Loucy (cell line): Measurements from ENCODE around the gene APBA1.
"Not testable (repeated sequence)": the region's sequence is repeated elsewhere in the genome, so short reads cannot be mapped to it uniquely, and the experiment has no call there.

Experiments
- H2AFZ ChIP-seq: fragments of 200-600 bp; sonication (generic); 2 replicates; pipeline ENCODE4 v1.6.0; 2016; ENCODE audit warnings: antibody characterized with exemption, mild to moderate bottlenecking, low read length, moderate library complexity
- H3F3A ChIP-seq: fragments of 200-600 bp; 2 replicates; pipeline ENCODE4 v1.6.0; 2016; ENCODE audit warnings: antibody characterized with exemption, low read depth, mild to moderate bottlenecking
- H3K27me3 ChIP-seq: fragments of 200-600 bp; sonication (generic); 2 replicates; pipeline ENCODE4 v1.6.1; 2014; ENCODE audit warnings: low read length, mild to moderate bottlenecking; ENCODE audit not compliant: insufficient read depth, poor library complexity, severe bottlenecking
- H3K36me3 ChIP-seq: fragments of 200-600 bp; sonication (generic); 2 replicates; pipeline ENCODE4 v1.6.1; 2016; ENCODE audit warnings: low read length; ENCODE audit not compliant: insufficient read depth
- H3K4me1 ChIP-seq: fragments of 200-600 bp; sonication (generic); 2 replicates; pipeline ENCODE4 v1.5.1; 2014; ENCODE audit warnings: low read length, mild to moderate bottlenecking; ENCODE audit not compliant: insufficient read depth, poor library complexity, severe bottlenecking
- H3K4me2 ChIP-seq: fragments of 200-600 bp; sonication (generic); 2 replicates; pipeline ENCODE4 v1.6.0; 2014; ENCODE audit warnings: antibody characterized with exemption, low read length, low read depth, mild to moderate bottlenecking; ENCODE audit not compliant: poor library complexity, severe bottlenecking
- H3K4me3 ChIP-seq: fragments of 200-600 bp; sonication (generic); 2 replicates; pipeline ENCODE4 v1.5.1; 2014; ENCODE audit warnings: low read length, mild to moderate bottlenecking, mixed read lengths; ENCODE audit not compliant: poor library complexity, severe bottlenecking
- H3K79me2 ChIP-seq: fragments of 200-600 bp; sonication (generic); 2 replicates; pipeline ENCODE4 v1.6.1; 2014; ENCODE audit warnings: low read length; ENCODE audit not compliant: insufficient read depth
- H3K9ac ChIP-seq: fragments of 200-600 bp; sonication (generic); 2 replicates; pipeline ENCODE4 v1.6.0; 2014; ENCODE audit warnings: mild to moderate bottlenecking, low read depth, low read length, moderate library complexity; ENCODE audit not compliant: poor library complexity, severe bottlenecking
- H3K9me2 ChIP-seq: fragments of 200-600 bp; sonication (generic); replicated peaks from 2 replicates; pipeline ENCODE4 v1.6.1; 2016; ENCODE audit warnings: low read depth, low read length, mixed read lengths
- H3K9me3 ChIP-seq: fragments of 200-600 bp; sonication (generic); 2 replicates; pipeline ENCODE4 v1.6.1; 2014; ENCODE audit warnings: mild to moderate bottlenecking, antibody characterized with exemption, low read length, low read depth; ENCODE audit not compliant: insufficient read depth
- H4K20me1 ChIP-seq: fragments of 200-600 bp; sonication (generic); 2 replicates; pipeline ENCODE4 v1.6.0; 2014; ENCODE audit warnings: antibody characterized with exemption, low read length, mild to moderate bottlenecking; ENCODE audit not compliant: insufficient read depth, poor library complexity, severe bottlenecking
- EZH2phosphoT487 ChIP-seq: fragments of 200-600 bp; IDR thresholded peaks from 2 replicates; pipeline ENCODE4 v1.6.1; 2018; ENCODE audit warnings: antibody characterized with exemption, mild to moderate bottlenecking, moderate library complexity, borderline replicate concordance
- TF ChIP-seq, protein P1 (sequence below): fragments of 200-600 bp; sonication (generic); conservative IDR thresholded peaks from 2 replicates; pipeline ENCODE4 v1.5.1; 2014; ENCODE audit warnings: mild to moderate bottlenecking, antibody characterized with exemption, low read length

The APBA1 gene

DNA sequence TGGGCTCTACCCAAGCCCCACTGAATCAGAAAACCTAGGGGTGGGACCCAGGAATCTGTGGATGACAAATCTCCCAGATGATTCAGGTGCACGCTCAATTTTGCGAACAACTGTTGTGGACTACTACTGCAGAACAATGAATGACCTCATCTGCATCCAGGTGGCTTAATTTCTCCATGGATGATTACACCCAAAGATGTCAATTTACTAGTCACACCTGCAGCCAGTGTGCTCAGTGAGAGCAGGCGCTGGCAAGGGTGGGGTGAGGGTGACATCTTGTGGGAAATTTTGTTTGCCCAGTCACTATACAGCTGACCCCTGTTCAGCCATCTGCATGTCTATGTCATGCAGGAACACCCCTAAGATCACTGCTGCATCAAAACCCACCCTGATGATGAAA, 229.0 kb downstream of the APBA1 start:
- H3K4me2 ChIP-seq: no peak overlapping the region
- no peaks in the 10 kb centered on the region for H3K36me3 ChIP-seq
- TF ChIP-seq, protein P1, sequence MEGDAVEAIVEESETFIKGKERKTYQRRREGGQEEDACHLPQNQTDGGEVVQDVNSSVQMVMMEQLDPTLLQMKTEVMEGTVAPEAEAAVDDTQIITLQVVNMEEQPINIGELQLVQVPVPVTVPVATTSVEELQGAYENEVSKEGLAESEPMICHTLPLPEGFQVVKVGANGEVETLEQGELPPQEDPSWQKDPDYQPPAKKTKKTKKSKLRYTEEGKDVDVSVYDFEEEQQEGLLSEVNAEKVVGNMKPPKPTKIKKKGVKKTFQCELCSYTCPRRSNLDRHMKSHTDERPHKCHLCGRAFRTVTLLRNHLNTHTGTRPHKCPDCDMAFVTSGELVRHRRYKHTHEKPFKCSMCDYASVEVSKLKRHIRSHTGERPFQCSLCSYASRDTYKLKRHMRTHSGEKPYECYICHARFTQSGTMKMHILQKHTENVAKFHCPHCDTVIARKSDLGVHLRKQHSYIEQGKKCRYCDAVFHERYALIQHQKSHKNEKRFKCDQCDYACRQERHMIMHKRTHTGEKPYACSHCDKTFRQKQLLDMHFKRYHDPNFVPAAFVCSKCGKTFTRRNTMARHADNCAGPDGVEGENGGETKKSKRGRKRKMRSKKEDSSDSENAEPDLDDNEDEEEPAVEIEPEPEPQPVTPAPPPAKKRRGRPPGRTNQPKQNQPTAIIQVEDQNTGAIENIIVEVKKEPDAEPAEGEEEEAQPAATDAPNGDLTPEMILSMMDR: no peak
- TF ChIP-seq EZH2phosphoT487: no peak
- H3K4me3 ChIP-seq: no peak overlapping the region
- H3K9me2 ChIP-seq: no peaks in the 10 kb centered on the region
- H4K20me1 ChIP-seq: no peaks in the 10 kb centered on the region
- H2AFZ ChIP-seq: no peak overlapping the region
- no peaks in the 10 kb centered on the region for H3K4me1 ChIP-seq
- no peaks in the 10 kb centered on the region for H3F3A ChIP-seq
- H3K79me2 ChIP-seq: no peaks in the 10 kb centered on the region
- no peaks in the 10 kb centered on the region for H3K9me3 ChIP-seq
- no peak overlapping the region for H3K9ac ChIP-seq
- no peaks in the 10 kb centered on the region for H3K27me3 ChIP-seq

DNA sequence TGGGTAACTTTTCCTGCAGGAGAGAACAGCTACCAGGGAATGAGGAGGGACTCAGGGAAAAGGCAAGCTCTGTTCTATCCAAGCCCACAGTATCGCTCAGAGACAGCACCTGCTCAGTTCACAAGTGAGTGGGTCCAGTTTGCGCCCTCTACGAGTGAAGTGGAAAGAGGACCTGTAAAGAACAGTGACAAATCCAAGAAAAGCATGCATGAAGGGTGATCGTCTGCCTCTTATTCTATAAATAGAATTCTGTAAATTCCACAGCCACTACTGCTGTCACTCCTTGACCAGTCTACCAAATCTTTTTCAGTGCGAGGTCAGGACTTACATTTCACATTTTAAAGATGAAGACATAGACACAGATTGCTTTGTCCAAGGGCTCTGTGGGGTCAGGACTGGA, 229.7 kb downstream of the APBA1 start:
- no peaks in the 10 kb centered on the region for H3K4me1 ChIP-seq
- no peaks in the 10 kb centered on the region for H3K36me3 ChIP-seq
- no peak overlapping the region for H2AFZ ChIP-seq
- no peaks in the 10 kb centered on the region for H3K79me2 ChIP-seq
- H4K20me1 ChIP-seq: no peaks in the 10 kb centered on the region
- TF ChIP-seq, protein P1: no peak
- TF ChIP-seq EZH2phosphoT487: no peak
- H3K4me3 ChIP-seq: no peak overlapping the region
- H3K4me2 ChIP-seq: no peak overlapping the region
- no peak overlapping the region for H3K9ac ChIP-seq
- no peaks in the 10 kb centered on the region for H3F3A ChIP-seq
- no peaks in the 10 kb centered on the region for H3K27me3 ChIP-seq
- no peaks in the 10 kb centered on the region for H3K9me3 ChIP-seq
- no peaks in the 10 kb centered on the region for H3K9me2 ChIP-seq

DNA sequence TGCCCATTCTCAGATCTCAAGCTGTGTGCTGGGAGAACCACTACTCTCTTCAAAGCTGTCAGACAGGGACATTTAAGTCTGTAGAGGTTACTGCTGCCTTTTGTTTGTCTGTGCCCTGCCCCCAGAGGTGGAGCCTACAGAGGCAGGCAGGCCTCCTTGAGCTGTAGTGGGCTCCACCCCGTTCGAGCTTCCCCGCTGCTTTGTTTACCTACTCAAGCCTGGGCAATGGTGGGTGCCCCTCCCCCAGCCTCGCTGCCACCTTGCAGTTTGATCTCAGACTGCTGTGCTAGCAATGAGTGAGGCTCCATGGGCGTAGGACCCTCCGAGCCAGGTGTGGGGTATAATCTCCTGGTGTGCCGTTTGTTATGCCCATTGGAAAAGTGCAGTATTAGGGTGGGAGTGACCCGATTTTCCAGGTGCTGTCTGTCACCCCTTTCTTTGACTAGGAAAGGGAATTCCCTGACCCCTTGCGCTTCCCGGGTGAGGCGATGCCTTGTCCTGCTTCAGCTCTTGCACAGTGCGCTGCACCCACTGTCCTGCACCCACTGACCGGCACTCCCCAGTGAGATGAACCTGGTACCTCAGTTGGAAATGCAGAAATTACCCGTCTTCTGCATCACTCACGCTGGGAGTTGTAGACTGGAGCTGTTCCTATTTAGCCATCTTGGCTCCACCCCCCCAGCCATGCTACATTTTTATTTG, 231.8 kb downstream of the APBA1 start:
- not testable (repeated sequence) for H4K20me1 ChIP-seq, H3K4me2 ChIP-seq

DNA sequence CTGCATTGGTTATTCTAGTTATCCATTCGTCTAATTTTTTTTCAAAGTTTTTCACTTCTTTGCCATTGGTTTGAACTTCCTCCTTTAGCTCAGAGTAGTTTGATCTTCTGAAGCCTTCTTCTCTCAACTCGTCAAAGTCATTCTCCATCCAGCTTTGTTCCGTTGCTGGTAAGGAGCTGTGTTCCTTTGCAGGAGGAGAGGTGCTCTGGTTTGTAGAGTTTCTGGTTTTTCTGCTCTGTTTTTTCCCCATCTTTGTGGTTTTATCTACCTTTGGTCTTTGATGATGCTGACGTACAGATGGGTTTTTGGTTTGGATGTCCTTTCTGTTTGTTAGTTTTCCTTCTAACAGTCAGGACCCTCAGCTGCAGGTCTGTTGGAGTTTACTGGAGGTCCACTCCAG, 232.5 kb downstream of the APBA1 start:
- H2AFZ ChIP-seq, H3K4me2 ChIP-seq, H3K9me3 ChIP-seq, H4K20me1 ChIP-seq, H3K36me3 ChIP-seq, H3K4me1 ChIP-seq, H3K27me3 ChIP-seq, H3K9ac ChIP-seq, H3K79me2 ChIP-seq, H3K9me2 ChIP-seq, H3F3A ChIP-seq, H3K4me3 ChIP-seq: not testable (repeated sequence)

More for the DNA sequence above, 231.8 kb downstream of the APBA1 start:
- not testable (repeated sequence) for H3K4me1 ChIP-seq, H3K9me2 ChIP-seq, H3K9me3 ChIP-seq, H3K36me3 ChIP-seq, H3F3A ChIP-seq, H3K9ac ChIP-seq, H2AFZ ChIP-seq, H3K27me3 ChIP-seq, H3K79me2 ChIP-seq, H3K4me3 ChIP-seq
